Stimulated activated CD8-positive, alpha-beta memory T cell treated with anti-CD3 and anti-CD28 coated beads, Interleukin-2, amount 100 ng/mL, for 1 hour (primary cell): Measurements from ENCODE around the gene NDFIP2.

ENCODE experiments used
- DNase-seq, 2 donors: peaks; one replicate each; pipeline ENCODE4 v3.0.0-alpha.2; 2020; ENCODE audit warnings: low read depth in 2 of 2

The NDFIP2 gene

GRCh38 chr13:79496188-79496587, 15.2 kb downstream of the NDFIP2 start:
- no peak for DNase-seq

DNA sequence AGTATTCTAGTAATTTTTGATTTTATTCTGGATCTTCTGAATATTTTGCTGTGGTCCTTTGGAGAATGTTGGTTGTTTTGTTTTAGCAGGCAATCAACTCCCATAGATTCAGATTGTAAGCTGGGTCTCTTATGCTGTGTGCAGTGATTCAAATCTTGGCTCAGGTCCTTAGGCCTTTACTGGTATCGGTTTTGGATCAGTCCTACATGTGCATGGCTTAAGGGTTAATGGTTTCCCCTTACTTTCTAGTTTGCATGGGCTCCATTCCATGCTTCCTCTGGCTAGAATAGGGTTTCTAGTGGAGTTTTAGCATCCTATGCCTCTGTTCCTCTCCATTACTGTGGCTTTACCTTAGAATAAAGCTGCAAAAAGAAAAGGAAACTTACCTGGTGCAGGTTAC, 16.1 kb downstream of the NDFIP2 start:
- no peak for DNase-seq

DNA sequence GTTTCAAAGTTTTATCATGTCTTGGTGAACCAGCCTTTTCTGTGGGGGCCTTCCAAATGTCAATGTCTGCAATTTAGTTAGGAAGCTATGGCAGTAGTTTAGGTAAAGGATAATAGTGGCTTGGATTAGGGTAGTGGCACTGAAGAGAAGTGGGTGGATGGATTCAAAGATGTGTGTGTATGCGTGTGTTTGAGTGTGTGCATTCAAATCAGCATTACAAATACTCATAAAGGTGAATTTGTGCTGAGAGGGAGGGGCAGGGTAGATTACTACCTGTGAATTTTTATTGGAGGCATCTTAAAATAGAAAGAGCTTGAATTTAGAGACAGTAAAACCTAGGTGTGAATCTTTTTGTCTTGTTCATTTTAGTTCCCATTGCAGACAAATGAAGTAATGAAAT, 16.9 kb downstream of the NDFIP2 start:
- no peak for DNase-seq

GRCh38 chr13:79500829-79501228, 19.9 kb downstream of the NDFIP2 start:
- DNase-seq: no peak

GRCh38 chr13:79501538-79502232, 20.7 kb downstream of the NDFIP2 start:
- no peak for DNase-seq

DNA sequence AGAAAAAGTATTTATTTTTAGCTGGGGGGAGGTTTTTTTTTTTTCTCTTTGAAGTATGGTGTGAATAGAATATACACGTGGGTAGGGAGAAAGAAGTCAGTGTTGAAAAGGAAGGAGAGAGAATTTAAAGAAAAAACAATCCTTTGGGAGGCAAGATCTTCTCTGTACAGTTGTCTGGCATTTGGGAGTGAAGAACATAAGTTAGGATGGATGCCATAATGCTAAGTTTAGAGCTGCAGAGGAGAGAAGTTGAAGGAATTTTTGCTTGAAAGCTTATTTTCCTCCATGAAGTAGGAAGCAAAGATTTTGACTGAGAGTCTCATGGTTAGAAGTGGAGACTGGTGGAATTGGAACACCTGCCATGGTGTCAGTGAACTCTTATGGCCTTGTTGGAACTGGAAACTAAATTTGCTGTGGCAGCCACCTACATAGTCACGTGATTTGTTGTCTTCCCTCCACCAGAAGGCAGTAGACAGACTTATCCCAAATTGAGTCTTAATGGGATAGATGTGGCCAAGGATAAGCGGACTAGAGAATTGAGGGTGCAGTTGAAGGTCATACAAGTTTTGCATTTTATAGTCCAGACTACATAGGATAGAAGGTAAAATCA, 22.0 kb downstream of the NDFIP2 start:
- DNase-seq: no peak

- DNase-seq: no peak
Measured at GRCh38 chr13:79503473-79504017, 22.6 kb downstream of the NDFIP2 start.

GRCh38 chr13:79508224-79508961, 27.4 kb downstream of the NDFIP2 start:
- no peak for DNase-seq

GRCh38 chr13:79511611-79512010, 30.7 kb downstream of the NDFIP2 start:
- no peak for DNase-seq

GRCh38 chr13:79512950-79513349, 32.0 kb downstream of the NDFIP2 start:
- DNase-seq: no peak

- no peak for DNase-seq
Measured at GRCh38 chr13:79516595-79516994, 35.6 kb downstream of the NDFIP2 start.

- no peak for DNase-seq
Measured at GRCh38 chr13:79519255-79519654, 38.3 kb downstream of the NDFIP2 start.

DNA sequence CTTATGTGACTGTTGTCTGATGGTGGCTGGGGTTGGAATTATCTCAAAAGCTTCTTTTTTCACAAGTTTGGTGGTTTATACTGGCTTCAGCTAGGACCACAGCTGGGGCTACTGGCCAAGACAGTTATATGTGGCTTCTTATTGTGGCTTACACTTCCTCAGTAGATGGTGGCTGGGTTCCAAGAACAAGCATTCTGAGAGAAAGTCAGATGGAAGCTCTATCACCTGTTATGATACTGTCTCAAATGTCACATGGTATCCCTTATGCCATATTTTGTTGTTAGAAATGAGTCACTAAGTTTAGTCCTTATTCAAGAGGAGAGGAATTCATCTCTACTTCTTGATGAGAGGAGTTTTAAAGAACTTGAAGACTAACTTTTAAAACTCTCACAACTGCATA, 41.6 kb downstream of the NDFIP2 start:
- no peak for DNase-seq

GRCh38 chr13:79525064-79525857, 44.3 kb downstream of the NDFIP2 start:
- DNase-seq: no peak

DNA sequence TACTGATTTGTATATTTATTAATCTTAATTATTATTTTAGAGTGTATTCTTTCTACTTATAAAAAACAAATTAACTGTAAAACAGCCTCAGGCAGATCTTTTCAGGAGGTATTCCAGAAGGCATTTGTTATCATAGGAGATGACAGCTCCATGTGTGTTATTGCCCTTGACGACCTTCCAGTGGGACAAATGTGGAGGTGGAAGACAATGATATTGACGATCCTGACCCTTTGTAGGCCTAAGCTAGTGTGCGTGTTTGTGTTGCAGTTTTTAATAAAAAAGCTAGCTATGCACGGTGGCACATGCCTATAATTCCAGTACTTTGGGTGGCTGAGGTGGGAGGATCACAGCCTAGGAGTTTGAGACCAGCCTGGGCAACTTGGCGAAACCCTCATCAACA, 46.7 kb downstream of the NDFIP2 start:
- DNase-seq: no peak

DNA sequence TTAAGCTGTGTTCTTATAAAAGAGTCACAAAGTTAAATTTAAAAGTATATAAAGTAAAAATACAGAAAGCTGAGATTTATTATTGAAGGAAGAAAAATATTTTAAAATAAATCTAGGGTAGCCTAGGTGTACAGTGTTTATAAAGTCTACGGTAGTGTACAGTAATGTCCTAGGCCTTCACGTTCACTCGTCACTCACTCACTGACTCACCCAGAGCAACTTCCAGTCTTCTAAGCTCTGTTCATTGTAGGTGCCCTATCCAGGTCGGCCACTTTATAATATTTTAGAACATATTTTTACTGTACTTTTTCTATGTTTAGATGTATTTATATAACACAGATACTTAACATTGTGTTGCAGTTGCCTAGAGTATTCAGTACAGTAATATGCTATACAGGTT, 47.4 kb downstream of the NDFIP2 start:
- no peak for DNase-seq

- no peak for DNase-seq
Measured at GRCh38 chr13:79528759-79529191, 47.8 kb downstream of the NDFIP2 start.

DNA sequence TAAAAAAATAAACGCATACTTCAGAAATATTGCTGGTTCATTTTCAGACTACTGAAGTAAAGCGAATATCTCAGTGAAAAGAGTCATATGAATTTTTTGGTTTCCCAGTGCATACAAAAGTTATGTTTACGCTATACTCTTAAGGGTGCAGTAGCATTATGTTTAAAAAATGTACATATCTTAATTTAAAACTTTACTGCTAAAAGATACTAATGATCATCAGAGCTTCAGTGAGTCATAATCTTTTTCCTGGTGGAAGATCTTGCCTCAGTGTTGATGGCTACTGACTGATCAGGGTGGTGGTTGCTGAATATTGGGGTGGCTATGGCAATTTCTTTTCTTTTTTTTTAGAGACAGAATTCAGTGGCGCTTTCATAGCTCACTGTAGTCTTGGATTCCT, 48.9 kb downstream of the NDFIP2 start:
- DNase-seq: no peak

- no peak for DNase-seq
Measured at GRCh38 chr13:79530270-79530669, 49.3 kb downstream of the NDFIP2 start.

GRCh38 chr13:79531542-79532254, 50.7 kb downstream of the NDFIP2 start:
- no peak for DNase-seq

GRCh38 chr13:79532576-79532975, 51.6 kb downstream of the NDFIP2 start:
- no peak for DNase-seq
